MM.1S (cell line): ENCODE data around the gene KRT8.

Experiments used
- CTCF ChIP-seq: fragments of 300-600 bp; sonication (generic); IDR thresholded peaks from 2 replicates; pipeline ENCODE4 v1.5.1; 2016; ENCODE audit warnings: antibody characterized with exemption, low read length, mixed read lengths
- EZH2 ChIP-seq: fragments of 300-600 bp; sonication (generic); optimal IDR thresholded peaks from 2 replicates; pipeline ENCODE3; 2017; ENCODE audit warnings: low read depth, mild to moderate bottlenecking, antibody characterized with exemption, low read length, mixed read lengths
- EZH2phosphoT487 ChIP-seq: fragments of 300-600 bp; sonication (generic); IDR thresholded peaks from 2 replicates; pipeline ENCODE4 v1.6.1; 2018; ENCODE audit warnings: antibody characterized with exemption, low read length

DNA sequence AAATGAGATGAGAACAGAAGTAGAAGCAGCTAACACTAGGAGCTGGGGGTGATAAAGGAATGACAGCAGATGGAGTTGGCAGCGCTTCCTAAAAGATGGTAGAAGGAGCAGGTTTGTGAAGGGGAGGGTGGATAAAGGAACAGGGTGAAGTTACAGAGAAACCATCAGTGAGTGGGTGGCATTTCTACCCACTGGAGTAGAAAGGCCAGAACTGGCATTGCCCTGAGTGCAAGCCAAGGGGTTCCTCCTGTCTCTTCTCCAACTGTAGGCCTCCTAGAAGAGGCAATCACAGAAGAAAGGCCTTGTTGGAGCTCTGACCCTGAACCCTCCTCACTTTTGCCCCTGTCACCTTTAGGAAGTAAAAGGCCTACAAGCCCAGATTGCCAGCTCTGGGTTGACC is 46.2 kb upstream of the KRT8 start:
- TF ChIP-seq CTCF: no peak
- TF ChIP-seq EZH2phosphoT487: no peak
- TF ChIP-seq EZH2: no peak
